ENCODE measurements around the gene DENND4C.

DENND4C gene

DNA sequence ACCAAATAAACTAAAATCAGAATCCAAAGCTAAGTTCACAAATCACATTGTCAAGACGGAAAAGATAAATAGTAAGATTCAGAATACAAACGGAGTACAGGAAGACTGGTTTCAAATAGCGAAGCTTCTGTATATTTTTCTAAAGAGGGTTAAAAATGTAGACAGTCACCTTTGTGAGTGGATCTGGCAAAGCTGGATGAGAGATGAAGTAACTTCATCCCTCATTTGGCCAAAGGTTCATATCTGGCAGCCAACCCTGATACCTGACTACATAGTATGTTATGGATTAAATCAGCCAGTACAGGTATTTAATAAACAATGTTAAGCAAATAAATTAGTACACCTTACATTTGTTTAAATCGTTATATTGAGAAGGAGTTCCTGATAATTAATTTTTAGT lies 21.3 kb upstream of the DENND4C start:
- CTCF ChIA-PET, result interaction anchor here (0.9 kb wide), 1 partner anchor 34 kb away, joined by 3 read pairs; no protein-coding TSS in a partner anchor
- no peak for TF ChIP-seq ZNF335 (tag by site-specific recombination; conservative IDR thresholded peaks at IDR 0.05)
- TF ChIP-seq REPIN1 (tag by site-specific recombination; IDR thresholded peaks at IDR 0.05; ENCODE audit: low read depth), result no peak
- Histone ChIP-seq H3K36me3 (ENCODE audit: control insufficient read depth in 2 of 2, insufficient read depth in 1 of 2, low read length in 2 of 2) (no peaks in the 10 kb centered on the region), H3K9me3 (ENCODE audit: control insufficient read depth, insufficient read depth, low read depth, low read length) (no peaks in the 10 kb centered on the region), H3K27ac (ENCODE audit: extremely low read depth, low read depth, low read length) (no peak overlapping the region), H3K4me1 (ENCODE audit: control insufficient read depth, insufficient read depth, low read length) (no peaks in the 10 kb centered on the region), H3K4me3 (ENCODE audit: low read depth, low read length) (no peak overlapping the region)
- POLR2A ChIA-PET, result no interaction called here

GRCh38 chr9:19213823-19214222 lies 16.7 kb upstream of the DENND4C start:
- no peaks in the 10 kb centered on the region for H3K36me3 ChIP-seq (ENCODE audit: control insufficient read depth in 2 of 2, insufficient read depth in 1 of 2, low read length in 2 of 2)
- H3K4me3 ChIP-seq (ENCODE audit: low read depth, low read length), result no peak overlapping the region
- H3K27ac ChIP-seq (ENCODE audit: extremely low read depth, low read depth, low read length), result no peak overlapping the region
- ChIA-PET POLR2A (no interaction called here), CTCF (interaction anchor here (0.7 to 0.8 kb wide), 2 partner anchors 63 to 165 kb away, joined by 3 read pairs; partner anchors contain the start of gene RRAGA)
- no peaks in the 10 kb centered on the region for H3K9me3 ChIP-seq (ENCODE audit: control insufficient read depth, insufficient read depth, low read depth, low read length)
- TF ChIP-seq, protein P1, sequence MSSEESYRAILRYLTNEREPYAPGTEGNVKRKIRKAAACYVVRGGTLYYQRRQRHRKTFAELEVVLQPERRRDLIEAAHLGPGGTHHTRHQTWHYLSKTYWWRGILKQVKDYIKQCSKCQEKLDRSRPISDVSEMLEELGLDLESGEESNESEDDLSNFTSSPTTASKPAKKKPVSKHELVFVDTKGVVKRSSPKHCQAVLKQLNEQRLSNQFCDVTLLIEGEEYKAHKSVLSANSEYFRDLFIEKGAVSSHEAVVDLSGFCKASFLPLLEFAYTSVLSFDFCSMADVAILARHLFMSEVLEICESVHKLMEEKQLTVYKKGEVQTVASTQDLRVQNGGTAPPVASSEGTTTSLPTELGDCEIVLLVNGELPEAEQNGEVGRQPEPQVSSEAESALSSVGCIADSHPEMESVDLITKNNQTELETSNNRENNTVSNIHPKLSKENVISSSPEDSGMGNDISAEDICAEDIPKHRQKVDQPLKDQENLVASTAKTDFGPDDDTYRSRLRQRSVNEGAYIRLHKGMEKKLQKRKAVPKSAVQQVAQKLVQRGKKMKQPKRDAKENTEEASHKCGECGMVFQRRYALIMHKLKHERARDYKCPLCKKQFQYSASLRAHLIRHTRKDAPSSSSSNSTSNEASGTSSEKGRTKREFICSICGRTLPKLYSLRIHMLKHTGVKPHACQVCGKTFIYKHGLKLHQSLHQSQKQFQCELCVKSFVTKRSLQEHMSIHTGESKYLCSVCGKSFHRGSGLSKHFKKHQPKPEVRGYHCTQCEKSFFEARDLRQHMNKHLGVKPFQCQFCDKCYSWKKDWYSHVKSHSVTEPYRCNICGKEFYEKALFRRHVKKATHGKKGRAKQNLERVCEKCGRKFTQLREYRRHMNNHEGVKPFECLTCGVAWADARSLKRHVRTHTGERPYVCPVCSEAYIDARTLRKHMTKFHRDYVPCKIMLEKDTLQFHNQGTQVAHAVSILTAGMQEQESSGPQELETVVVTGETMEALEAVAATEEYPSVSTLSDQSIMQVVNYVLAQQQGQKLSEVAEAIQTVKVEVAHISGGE (tag by site-specific recombination; conservative IDR thresholded peaks at IDR 0.05; ENCODE audit: low read depth), result no peak
- TF ChIP-seq ZNF549 (tag by site-specific recombination; IDR thresholded peaks at IDR 0.05) (no peak), ZNF292 (tag by site-specific recombination; IDR thresholded peaks at IDR 0.05; ENCODE audit: borderline replicate concordance, low read depth) (no peak), GLIS2 (tag by site-specific recombination; IDR thresholded peaks at IDR 0.05) (no peak), PBX3 (CRISPR knock-in tag; IDR thresholded peaks at IDR 0.05) (no peak), WT1 (tag by site-specific recombination; IDR thresholded peaks at IDR 0.05) (no peak), ZNF335 (tag by site-specific recombination; conservative IDR thresholded peaks at IDR 0.05) (no peak), MEIS1 (CRISPR knock-in tag; IDR thresholded peaks at IDR 0.05; ENCODE audit: borderline replicate concordance) (no peak), ZNF785 (tag by site-specific recombination; IDR thresholded peaks at IDR 0.05) (no peak), ZIC2 (tag by site-specific recombination; IDR thresholded peaks at IDR 0.05) (no peak), MZF1 (tag by site-specific recombination; IDR thresholded peaks at IDR 0.05; ENCODE audit: borderline replicate concordance) (no peak), ZNF354C (tag by site-specific recombination; IDR thresholded peaks at IDR 0.05; ENCODE audit: borderline replicate concordance, low read depth) (no peak), ZNF416 (tag by site-specific recombination; IDR thresholded peaks at IDR 0.05) (no peak), ZNF596 (tag by site-specific recombination; IDR thresholded peaks at IDR 0.05) (no peak), ZNF510 (tag by site-specific recombination; IDR thresholded peaks at IDR 0.05; ENCODE audit: insufficient replicate concordance) (no peak), ZNF132 (tag by site-specific recombination; IDR thresholded peaks at IDR 0.05; ENCODE audit: borderline replicate concordance) (no peak)
- TF ChIP-seq, protein P2, sequence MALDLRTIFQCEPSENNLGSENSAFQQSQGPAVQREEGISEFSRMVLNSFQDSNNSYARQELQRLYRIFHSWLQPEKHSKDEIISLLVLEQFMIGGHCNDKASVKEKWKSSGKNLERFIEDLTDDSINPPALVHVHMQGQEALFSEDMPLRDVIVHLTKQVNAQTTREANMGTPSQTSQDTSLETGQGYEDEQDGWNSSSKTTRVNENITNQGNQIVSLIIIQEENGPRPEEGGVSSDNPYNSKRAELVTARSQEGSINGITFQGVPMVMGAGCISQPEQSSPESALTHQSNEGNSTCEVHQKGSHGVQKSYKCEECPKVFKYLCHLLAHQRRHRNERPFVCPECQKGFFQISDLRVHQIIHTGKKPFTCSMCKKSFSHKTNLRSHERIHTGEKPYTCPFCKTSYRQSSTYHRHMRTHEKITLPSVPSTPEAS (tag by site-specific recombination; IDR thresholded peaks at IDR 0.05), result no peak
- TF ChIP-seq, protein P3, sequence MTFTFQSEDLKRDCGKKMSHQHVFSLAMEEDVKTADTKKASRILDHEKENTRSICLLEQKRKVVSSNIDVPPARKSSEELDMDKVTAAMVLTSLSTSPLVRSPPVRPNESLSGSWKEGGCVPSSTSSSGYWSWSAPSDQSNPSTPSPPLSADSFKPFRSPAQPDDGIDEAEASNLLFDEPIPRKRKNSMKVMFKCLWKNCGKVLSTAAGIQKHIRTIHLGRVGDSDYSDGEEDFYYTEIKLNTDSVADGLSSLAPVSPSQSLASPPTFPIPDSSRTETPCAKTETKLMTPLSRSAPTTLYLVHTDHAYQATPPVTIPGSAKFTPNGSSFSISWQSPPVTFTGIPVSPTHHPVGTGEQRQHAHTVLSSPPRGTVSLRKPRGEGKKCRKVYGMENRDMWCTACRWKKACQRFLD (tag by site-specific recombination; IDR thresholded peaks at IDR 0.05), result no peak
- H3K4me1 ChIP-seq (ENCODE audit: control insufficient read depth, insufficient read depth, low read length), result no peaks in the 10 kb centered on the region
